T-cell (primary cell): ENCODE data around the gene FBXL19. TPM values are rescaled to one million over a fixed set of nuclear protein-coding genes. Genes with fewer than 3 reads are reported as not detected.
A peak's percentile ranks its signal among the peaks of the same experiment; 100 is the strongest.

Experiments used
- ATAC-seq, 4 experiments: fragments of 200-7000 bp in 3 of 4; fragments of 150-1000 bp in 1 of 4; cut with Tn5 transposase; replicated peaks in 1 of 4; 1 replicate in 3 of 4; 2 replicates in 1 of 4; pipeline ENCODE4 v1.10.0; 2021; ENCODE audit warnings: moderate library complexity in 3 of 4, mild to moderate bottlenecking in 2 of 4, moderate number of reproducible peaks in 1 of 4
- CTCF ChIA-PET, 2 donors: fragments of 300-600 bp; sonication (Branson Sonifier 250); formaldehyde crosslinking; loops; one replicate each; lab custom pipeline; 2022; ENCODE audit warnings: antibody characterized with exemption in 2 of 2; lab: Charles Lee
- POLR2A ChIA-PET, 2 donors: fragments of 300-600 bp; sonication (Branson Sonifier 250); formaldehyde crosslinking; loops; one replicate each; lab custom pipeline; 2022; ENCODE audit warnings: antibody characterized with exemption in 2 of 2; lab: Charles Lee
- DNase-seq, 35 experiments: peaks; one replicate each; pipeline versions ENCODE4 v3.0.0 to v3.0.0-alpha.2; 2013 to 2023
- H3K27ac ChIP-seq: one replicate; pipeline ENCODE4 v1.5.1; 2013; ENCODE audit warnings: low read length
- H3K27me3 ChIP-seq, 2 experiments: replicated peaks in 1 of 2; 1 replicate in 1 of 2; 2 replicates in 1 of 2; pipeline versions ENCODE4 v1.6.1 to v1.7.0; 2013; ENCODE audit warnings: low read length in 1 of 2, mixed read lengths in 1 of 2; ENCODE audit not compliant: control insufficient read depth in 2 of 2, insufficient read depth in 2 of 2; ENCODE audit errors: extremely low read depth in 1 of 2
- H3K36me3 ChIP-seq, 2 donors: 1 replicate in 1 of 2; 2 replicates in 1 of 2; pipeline versions ENCODE4 v1.6.1 to v1.7.0; 2013; ENCODE audit warnings: low read length in 1 of 2; ENCODE audit not compliant: control insufficient read depth in 2 of 2, insufficient read depth in 1 of 2; ENCODE audit errors: extremely low read depth in 1 of 2
- H3K4me1 ChIP-seq, 2 experiments: 1 replicate in 1 of 2; 2 replicates in 1 of 2; pipeline versions ENCODE4 v1.6.1 to v1.7.0; 2013; ENCODE audit warnings: low read length in 2 of 2, mixed read lengths in 1 of 2; ENCODE audit not compliant: insufficient read depth in 2 of 2, control insufficient read depth in 1 of 2; ENCODE audit errors: extremely low read depth in 1 of 2
- H3K4me3 ChIP-seq, 2 donors: 1 replicate in 1 of 2; 2 replicates in 1 of 2; pipeline versions ENCODE4 v1.5.1 to v1.7.0; 2013; ENCODE audit warnings: mild to moderate bottlenecking in 2 of 2, low read length in 1 of 2, moderate library complexity in 1 of 2; ENCODE audit not compliant: control insufficient read depth in 1 of 2; ENCODE audit errors: extremely low read depth in 1 of 2
- H3K9me3 ChIP-seq: 2 replicates; pipeline ENCODE4 v1.7.0; 2013
- H3K27ac Mint-ChIP-seq, 2 donors: one replicate each; pipeline ENCODE4 v1.8.0; 2020 to 2021; ENCODE audit warnings: mild to moderate bottlenecking in 2 of 2, mixed read lengths in 2 of 2
- H3K27me3 Mint-ChIP-seq, 2 donors: one replicate each; pipeline ENCODE4 v1.8.0; 2021 to 2022; ENCODE audit warnings: mixed read lengths in 2 of 2
- H3K36me3 Mint-ChIP-seq: one replicate; pipeline ENCODE4 v1.8.0; 2021; ENCODE audit warnings: mixed read lengths
- H3K4me1 Mint-ChIP-seq, 3 donors: one replicate each; pipeline ENCODE4 v1.8.0; 2020 to 2022; ENCODE audit warnings: mixed read lengths in 3 of 3, mild to moderate bottlenecking in 1 of 3
- H3K4me3 Mint-ChIP-seq, 3 donors: one replicate each; pipeline ENCODE4 v1.8.0; 2020 to 2022; ENCODE audit warnings: mild to moderate bottlenecking in 3 of 3, mixed read lengths in 3 of 3, moderate library complexity in 3 of 3
- H3K9me3 Mint-ChIP-seq, 3 donors: one replicate each; pipeline ENCODE4 v1.8.0; 2020 to 2022; ENCODE audit warnings: mixed read lengths in 3 of 3
- WGBS: methylation state at CpG from one replicate; pipeline ENCODE4 v1.1.5; 2013; ENCODE audit warnings: missing lambda C conversion rate; ENCODE audit not compliant: insufficient coverage; 5-methylcytosine and 5-hydroxymethylcytosine counted together
- total RNA-seq, 35 experiments: library from RNA in 6 of 35; stranded (reverse) in 6 of 35; fragments of 120-200 nt in 1 of 35; gene quantifications; one replicate each; pipeline versions ENCODE4 v1.2.1 to v1.2.4 and lab custom pipeline; 2013 to 2026

The FBXL19 gene
- total RNA-seq, 5 donors from 2014 or later (not counting 1 experiment from before 2014, with no cell fraction given): 11.5 to 22.0 (median 18.1) TPM

DNA sequence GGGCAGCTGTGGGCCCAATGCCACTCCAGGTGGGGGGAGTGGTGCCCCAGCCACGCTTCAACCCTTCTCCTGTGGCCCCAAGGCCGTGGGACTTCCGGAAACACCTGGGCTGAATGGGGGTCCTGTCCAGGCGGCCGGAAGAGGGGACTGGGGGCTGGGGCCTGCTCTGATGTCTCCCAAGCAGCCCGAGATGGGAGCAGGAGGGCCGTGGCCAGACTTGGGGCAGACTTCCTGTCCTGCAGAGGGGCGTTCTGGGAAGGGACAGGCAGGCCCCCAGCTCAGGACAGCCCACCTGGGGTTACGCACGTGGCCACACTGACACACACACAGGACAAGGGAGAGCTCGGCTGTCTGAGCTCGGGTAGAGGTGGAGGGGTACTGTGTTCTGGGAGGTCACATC is 66.7 kb downstream of the FBXL19 start:
- CTCF ChIA-PET: no interaction called here

DNA sequence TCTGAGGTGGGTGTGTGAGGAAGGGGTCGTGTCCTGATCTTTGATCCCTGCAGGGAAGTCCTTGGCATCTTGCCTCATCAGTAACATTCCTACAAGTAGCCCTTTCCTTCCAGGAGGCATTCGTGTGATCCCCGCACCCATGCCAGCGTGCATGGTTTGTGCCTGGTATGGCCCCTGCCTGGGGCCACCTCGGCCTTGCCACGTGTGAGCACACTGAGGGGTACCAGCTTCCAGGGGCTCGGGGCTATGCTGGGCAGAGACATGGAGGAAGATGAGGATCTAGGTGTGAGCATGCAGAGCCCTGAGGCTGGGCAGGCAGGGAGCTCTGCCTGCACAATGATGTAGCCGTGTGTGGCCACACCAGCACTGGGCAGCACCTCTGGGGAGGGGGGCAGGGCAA is 67.7 kb downstream of the FBXL19 start:
- DNase-seq: no peak

More for the DNA sequence above, 66.7 kb downstream of the FBXL19 start:
- Mint-ChIP-seq H3K27me3 (peaks cover 0 to 1% of the 10 kb centered on the region in 2 donors), H3K27ac (no peak overlapping the region), H3K4me3 (no peak overlapping the region), H3K4me1 (peaks cover 0 to 4% (median 1%) of the 10 kb centered on the region in 3 donors), H3K9me3 (no peaks in the 10 kb centered on the region), H3K36me3 (no peaks in the 10 kb centered on the region)
- H3K27ac ChIP-seq: no peak overlapping the region
- H3K4me1 ChIP-seq: peaks cover 0 to 3% of the 10 kb centered on the region in 2 experiments
- H3K27me3 ChIP-seq: peaks cover 0 to 5% of the 10 kb centered on the region in 2 experiments
- H3K36me3 ChIP-seq: no peaks in the 10 kb centered on the region
- POLR2A ChIA-PET: no interaction called here
- WGBS: 79% methylated on average over 3 of the region's 12 CpGs
- no peak for ATAC-seq
- no peak for DNase-seq
- H3K9me3 ChIP-seq: no peaks in the 10 kb centered on the region
- H3K4me3 ChIP-seq: no peak overlapping the region

DNA sequence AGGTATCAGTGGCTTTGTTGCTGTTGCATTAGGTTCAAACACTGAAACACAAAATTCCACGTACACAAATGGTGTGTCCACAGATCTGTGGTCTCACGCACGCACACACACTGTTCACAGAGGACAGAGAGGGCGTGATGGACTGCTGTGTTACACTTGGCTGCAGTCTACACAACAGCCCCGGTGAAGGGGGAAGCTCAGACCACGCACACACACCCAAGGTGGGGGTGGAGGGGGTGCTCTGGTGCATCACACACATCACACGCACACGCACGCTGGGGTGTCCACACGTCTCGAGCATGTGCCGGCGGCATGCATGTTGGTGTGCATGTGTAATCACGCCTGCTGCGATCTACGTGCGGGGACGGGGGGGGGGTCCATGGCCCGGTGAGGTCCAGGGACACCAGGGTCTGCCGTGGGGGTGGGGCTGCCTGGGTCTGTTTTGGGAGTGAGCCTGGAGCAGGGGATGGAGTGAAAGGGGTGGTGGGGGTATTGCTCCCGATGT is 69.0 kb downstream of the FBXL19 start:
- peaks cover 0 to 15% of the 10 kb centered on the region in 2 experiments for H3K27me3 ChIP-seq
- Mint-ChIP-seq H3K27ac (no peak overlapping the region), H3K27me3 (peaks cover 0 to 1% of the 10 kb centered on the region in 2 donors), H3K9me3 (no peaks in the 10 kb centered on the region), H3K36me3 (no peaks in the 10 kb centered on the region), H3K4me3 (no peak overlapping the region), H3K4me1 (peaks cover 0 to 11% (median 9%) of the 10 kb centered on the region in 3 donors)
- no peak overlapping the region for H3K4me3 ChIP-seq
- H3K4me1 ChIP-seq: peaks cover 2 to 11% of the 10 kb centered on the region in 2 experiments
- no peaks in the 10 kb centered on the region for H3K36me3 ChIP-seq
- CTCF ChIA-PET: no interaction called here
- POLR2A ChIA-PET: no interaction called here
- ATAC-seq (no peak), DNase-seq (no peak)
- H3K27ac ChIP-seq: no peak overlapping the region
- H3K9me3 ChIP-seq: no peaks in the 10 kb centered on the region
- 85% methylated on average over 16 of the region's 21 CpGs for WGBS

More for the DNA sequence above, 67.7 kb downstream of the FBXL19 start:
- ChIA-PET CTCF (no interaction called here), POLR2A (no interaction called here)
- no peaks in the 10 kb centered on the region for H3K9me3 Mint-ChIP-seq
- Histone ChIP-seq H3K27ac (no peak overlapping the region), H3K9me3 (no peaks in the 10 kb centered on the region), H3K4me3 (no peak overlapping the region), H3K27me3 (peaks cover 0 to 7% of the 10 kb centered on the region in 2 experiments), H3K4me1 (no peaks in the 10 kb centered on the region), H3K36me3 (no peaks in the 10 kb centered on the region)
- peaks cover 0 to 4% (median 1%) of the 10 kb centered on the region in 3 donors for H3K4me1 Mint-ChIP-seq
- WGBS: 72% methylated on average over 4 of the region's 8 CpGs
- H3K27me3 Mint-ChIP-seq: peaks cover 0 to 1% of the 10 kb centered on the region in 2 donors
- ATAC-seq: no peak
- H3K27ac Mint-ChIP-seq: no peak overlapping the region
- H3K4me3 Mint-ChIP-seq: no peak overlapping the region
- H3K36me3 Mint-ChIP-seq: no peaks in the 10 kb centered on the region

DNA sequence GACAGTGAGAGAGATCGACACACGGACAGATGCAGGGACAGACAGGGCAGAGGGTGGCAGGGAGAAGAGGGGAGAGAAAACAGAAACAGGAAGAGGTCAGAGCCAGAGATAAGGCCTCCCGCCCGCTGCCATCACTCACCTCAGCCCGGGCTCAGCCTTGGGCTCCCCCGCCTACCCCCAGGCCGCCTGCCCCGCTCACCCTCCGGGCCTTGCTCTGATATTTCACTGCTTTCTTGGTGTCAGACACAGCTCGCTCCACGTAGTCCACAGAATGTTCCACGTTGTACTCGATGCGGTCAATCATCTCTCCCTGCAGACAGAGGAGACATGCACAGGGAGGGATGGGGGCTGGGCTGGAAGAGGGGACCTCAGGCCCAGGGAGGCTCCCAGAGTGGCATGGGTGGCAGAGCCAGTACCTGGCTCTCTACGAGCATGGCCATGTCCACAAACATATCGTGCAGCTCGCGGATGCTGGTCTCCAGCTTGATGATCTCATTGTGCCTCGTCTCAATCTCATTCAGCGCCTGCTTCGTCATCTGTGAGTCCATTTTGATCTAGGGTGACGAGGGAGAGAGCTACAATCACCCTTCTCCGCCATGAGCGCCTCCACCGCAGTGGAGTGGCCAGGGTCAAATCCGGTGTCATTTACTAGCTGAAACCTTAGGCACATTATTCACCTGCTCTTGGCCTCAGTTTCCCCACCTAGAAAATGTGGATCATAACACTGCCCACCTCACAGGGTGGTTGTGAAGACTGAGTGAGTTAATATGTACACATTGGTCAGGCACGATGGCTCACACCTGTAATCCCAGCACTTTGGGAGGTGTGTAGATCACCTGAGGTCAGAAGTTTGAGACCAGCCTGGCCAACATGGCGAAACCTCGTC is 69.8 kb downstream of the FBXL19 start:
- Histone ChIP-seq H3K4me1 (peaks cover 2 to 15% of the 10 kb centered on the region in 2 experiments), H3K27ac (no peak overlapping the region), H3K36me3 (no peaks in the 10 kb centered on the region), H3K4me3 (no peak overlapping the region), H3K27me3 (peaks cover 0 to 21% of the 10 kb centered on the region in 2 experiments), H3K9me3 (no peaks in the 10 kb centered on the region)
- H3K36me3 Mint-ChIP-seq: no peaks in the 10 kb centered on the region
- H3K27ac Mint-ChIP-seq: no peak overlapping the region
- no peaks in the 10 kb centered on the region for H3K9me3 Mint-ChIP-seq
- no peak overlapping the region for H3K4me3 Mint-ChIP-seq
- DNase-seq (no peak), ATAC-seq (no peak)
- 71% methylated on average over 25 of the region's 29 CpGs for WGBS
- ChIA-PET POLR2A (interaction anchor here in 1 of 2 donors (0.6 kb wide), 1 partner anchor 36 kb away, joined by 3 read pairs; no protein-coding TSS in a partner anchor), CTCF (interaction anchor here in 1 of 2 donors (0.9 kb wide), 1 partner anchor 21 kb away, joined by 5 read pairs; no protein-coding TSS in a partner anchor)
- peaks cover 0 to 1% of the 10 kb centered on the region in 2 donors for H3K27me3 Mint-ChIP-seq
- peaks cover 0 to 11% (median 9%) of the 10 kb centered on the region in 3 donors for H3K4me1 Mint-ChIP-seq

DNA sequence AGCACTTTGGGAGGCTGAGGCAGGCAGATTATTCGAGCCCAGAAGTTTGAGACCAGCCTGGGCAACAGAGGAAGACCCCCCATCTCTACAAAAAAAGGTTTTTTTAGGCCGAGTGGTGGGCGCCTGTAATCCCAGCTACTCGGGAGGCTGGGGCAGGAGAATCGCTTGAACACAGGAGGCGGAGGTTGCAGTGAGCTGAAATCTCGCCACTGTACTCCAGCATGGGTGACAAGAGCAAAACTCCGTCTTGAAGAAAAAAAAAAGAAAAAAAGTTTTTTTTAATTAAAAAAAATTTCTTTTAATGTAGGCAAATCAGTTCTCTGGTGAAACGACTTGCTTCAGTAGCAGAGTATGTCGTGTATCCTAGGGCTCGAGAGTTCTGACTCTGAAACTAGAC is 72.6 kb downstream of the FBXL19 start:
- peaks cover 2 to 15% of the 10 kb centered on the region in 2 experiments for H3K4me1 ChIP-seq
- ATAC-seq (no peak), DNase-seq (no peak)
- Mint-ChIP-seq H3K36me3 (no peaks in the 10 kb centered on the region), H3K4me1 (peaks cover 0 to 11% (median 9%) of the 10 kb centered on the region in 3 donors), H3K27me3 (peaks cover 0 to 1% of the 10 kb centered on the region in 2 donors), H3K4me3 (peak overlapping the region; percentile 40 to 70 (median 50)), H3K27ac (peak overlapping the region in 1 of 2 donors; percentile 23), H3K9me3 (no peaks in the 10 kb centered on the region)
- POLR2A ChIA-PET: interaction anchor here in 1 of 2 donors (0.7 kb wide), 1 partner anchor 1120 kb away, joined by 3 read pairs; no protein-coding TSS in a partner anchor
- H3K27ac ChIP-seq: no peak overlapping the region
- peaks cover 0 to 16% of the 10 kb centered on the region in 2 experiments for H3K27me3 ChIP-seq
- H3K36me3 ChIP-seq: no peaks in the 10 kb centered on the region
- WGBS: 72% methylated on average over 3 of the region's 11 CpGs
- H3K9me3 ChIP-seq: no peaks in the 10 kb centered on the region
- no peak overlapping the region for H3K4me3 ChIP-seq
- CTCF ChIA-PET: no interaction called here

DNA sequence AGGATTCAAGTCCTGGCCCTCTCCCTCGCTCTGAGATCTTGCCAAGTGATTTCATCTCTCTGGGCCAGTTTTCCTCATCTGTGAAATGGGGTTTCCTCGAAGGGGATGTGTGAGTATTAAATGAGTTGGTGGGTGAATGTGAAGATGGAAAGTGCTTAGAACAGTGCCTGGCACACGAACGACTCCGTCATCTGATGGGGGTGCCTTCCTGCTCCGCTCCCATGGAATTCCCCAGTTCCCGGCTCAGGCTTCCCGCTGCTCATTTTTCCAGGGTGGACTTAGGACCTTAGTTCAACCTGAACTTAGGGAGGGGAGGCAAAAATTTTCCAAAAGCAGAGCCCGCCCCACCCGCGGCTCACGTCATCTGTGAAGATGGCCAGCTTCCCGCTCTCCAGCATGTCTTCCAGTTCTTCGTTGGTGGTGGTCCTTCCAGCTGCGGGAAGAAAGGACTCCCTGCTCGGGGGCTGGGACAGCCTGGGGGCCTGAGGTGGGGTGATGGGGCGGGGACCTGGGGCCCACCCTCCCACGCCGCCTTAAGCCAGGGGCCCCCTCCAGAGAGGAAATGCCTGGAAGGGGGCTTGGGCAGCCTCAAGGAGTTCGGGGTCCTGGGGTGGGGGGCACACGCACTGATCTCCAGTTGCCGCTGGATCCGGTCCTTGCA is 73.1 kb downstream of the FBXL19 start:
- ATAC-seq (no peak), DNase-seq (no peak)
- WGBS: 57% methylated on average over 10 of the region's 23 CpGs
- Histone ChIP-seq H3K27me3 (peaks cover 0 to 19% of the 10 kb centered on the region in 2 experiments), H3K9me3 (no peaks in the 10 kb centered on the region), H3K36me3 (no peaks in the 10 kb centered on the region), H3K4me3 (peak overlapping the region in 1 of 2 donors; percentile 52), H3K4me1 (peaks cover 2 to 15% of the 10 kb centered on the region in 2 experiments), H3K27ac (no peak overlapping the region)
- H3K4me1 Mint-ChIP-seq: peaks cover 0 to 11% (median 9%) of the 10 kb centered on the region in 3 donors
- peak overlapping the region; percentile 70 to 73 (median 72) for H3K4me3 Mint-ChIP-seq
- H3K27me3 Mint-ChIP-seq: no peaks in the 10 kb centered on the region
- H3K27ac Mint-ChIP-seq: peak overlapping the region; percentile 71 to 72
- no peaks in the 10 kb centered on the region for H3K36me3 Mint-ChIP-seq
- POLR2A ChIA-PET: interaction anchor here in 1 of 2 donors (0.7 kb wide), 1 partner anchor 121 kb away, joined by 3 read pairs; no protein-coding TSS in a partner anchor
- CTCF ChIA-PET: interaction anchor here in 1 of 2 donors (0.8 kb wide), 1 partner anchor 146 kb away, joined by 5 read pairs; no protein-coding TSS in a partner anchor
- H3K9me3 Mint-ChIP-seq: no peaks in the 10 kb centered on the region
